B cell (primary cell): Measurements from ENCODE around the gene B4GALNT3. TPM values are rescaled to one million over a fixed set of nuclear protein-coding genes. Genes with fewer than 3 reads are reported as not detected.
A peak's percentile ranks its signal among the peaks of the same experiment; 100 is the strongest.

Experiments used
- ATAC-seq: fragments of 200-7000 bp; cut with Tn5 transposase; one replicate; pipeline ENCODE4 v1.10.0; 2021; ENCODE audit warnings: low read depth, mild to moderate bottlenecking, moderate number of reproducible peaks, moderate library complexity
- CTCF ChIA-PET: fragments of 350-600 bp; sonication (Branson Sonifier 250); formaldehyde crosslinking; loops from one replicate; lab custom pipeline; 2021; ENCODE audit warnings: antibody characterized with exemption, inconsistent platforms; lab: Charles Lee
- POLR2A ChIA-PET: fragments of 350-600 bp; sonication (Branson Sonifier 250); formaldehyde crosslinking; loops from one replicate; lab custom pipeline; 2021; ENCODE audit warnings: antibody characterized with exemption; lab: Charles Lee
- DNase-seq: peaks from one replicate; pipeline ENCODE4 v3.0.0; 2013
- H2AFZ ChIP-seq: 2 replicates; pipeline ENCODE4 v1.6.1; 2012; ENCODE audit warnings: mild to moderate bottlenecking, low read depth, low read length; ENCODE audit not compliant: insufficient read depth, poor library complexity, severe bottlenecking
- H3K27ac ChIP-seq, 2 donors: 1 replicate in 1 of 2; 2 replicates in 1 of 2; pipeline ENCODE4 v1.5.1; 2012 to 2013; ENCODE audit warnings: low read length in 2 of 2, mild to moderate bottlenecking in 2 of 2, moderate library complexity in 1 of 2
- H3K27me3 ChIP-seq, 4 experiments: fragments of 200-600 bp in 1 of 4; sonication (generic) in 1 of 4; replicated peaks in 1 of 4; 1 replicate in 2 of 4; 2 replicates in 2 of 4; pipeline versions ENCODE4 v1.6.1 to v1.7.0; 2013 to 2016; ENCODE audit warnings: low read length in 3 of 4, mild to moderate bottlenecking in 2 of 4, mixed read lengths in 1 of 4, moderate library complexity in 1 of 4; ENCODE audit not compliant: insufficient read depth in 4 of 4, control insufficient read depth in 3 of 4; ENCODE audit errors: control extremely low read depth in 1 of 4
- H3K36me3 ChIP-seq, 2 experiments: replicated peaks in 1 of 2; 1 replicate in 1 of 2; 2 replicates in 1 of 2; pipeline versions ENCODE4 v1.6.1 to v1.7.1; 2013; ENCODE audit warnings: low read length in 1 of 2; ENCODE audit not compliant: insufficient read depth in 2 of 2, control insufficient read depth in 1 of 2; ENCODE audit errors: control extremely low read depth in 1 of 2, extremely low read depth in 1 of 2
- H3K4me1 ChIP-seq, 2 donors: fragments of 200-600 bp in 1 of 2; sonication (generic) in 1 of 2; 1 replicate in 1 of 2; 2 replicates in 1 of 2; pipeline versions ENCODE4 v1.5.1 to v1.6.1; 2013 to 2017; ENCODE audit warnings: low read length in 2 of 2; ENCODE audit not compliant: control insufficient read depth in 2 of 2, insufficient read depth in 2 of 2
- H3K4me2 ChIP-seq: replicated peaks from 2 replicates; pipeline ENCODE3; 2012; ENCODE audit warnings: mild to moderate bottlenecking, low read depth, low read length; ENCODE audit not compliant: poor library complexity, severe bottlenecking
- H3K4me3 ChIP-seq, 5 experiments: fragments of 200-600 bp in 1 of 5; sonication (generic) in 1 of 5; 1 replicate in 3 of 5; 2 replicates in 2 of 5; pipeline versions ENCODE4 v1.5.1 to v1.7.0; 2011 to 2016; ENCODE audit warnings: low read length in 4 of 5, mild to moderate bottlenecking in 4 of 5, low read depth in 2 of 5, control low read depth in 1 of 5, moderate library complexity in 1 of 5; ENCODE audit not compliant: insufficient read depth in 1 of 5; ENCODE audit errors: control extremely low read depth in 1 of 5, extremely low read depth in 1 of 5
- H3K79me2 ChIP-seq: fragments of 200-600 bp; sonication (generic); one replicate; pipeline ENCODE4 v1.6.0; 2016; ENCODE audit warnings: low read length; ENCODE audit not compliant: control insufficient read depth, insufficient read depth
- H3K9ac ChIP-seq: fragments of 200-600 bp; sonication (generic); 2 replicates; pipeline ENCODE4 v1.6.1; 2017; ENCODE audit warnings: mild to moderate bottlenecking, low read length, moderate library complexity
- H3K9me3 ChIP-seq, 3 donors: one replicate each; pipeline versions ENCODE4 v1.6.1 to v1.7.1; 2013; ENCODE audit warnings: low read length in 2 of 3; ENCODE audit not compliant: control insufficient read depth in 2 of 3, insufficient read depth in 1 of 3; ENCODE audit errors: control extremely low read depth in 1 of 3
- H4K20me1 ChIP-seq: 2 replicates; pipeline ENCODE4 v1.6.0; 2012; ENCODE audit warnings: mild to moderate bottlenecking, low read length; ENCODE audit not compliant: insufficient read depth, control insufficient read depth, poor library complexity, severe bottlenecking
- H3K27ac Mint-ChIP-seq: one replicate; pipeline ENCODE4 v1.8.0; 2021; ENCODE audit warnings: mixed read lengths
- H3K27me3 Mint-ChIP-seq: one replicate; pipeline ENCODE4 v1.8.0; 2021; ENCODE audit warnings: mixed read lengths
- H3K4me1 Mint-ChIP-seq: one replicate; pipeline ENCODE4 v1.8.0; 2021; ENCODE audit warnings: mixed read lengths
- H3K4me3 Mint-ChIP-seq: one replicate; pipeline ENCODE4 v1.8.0; 2021; ENCODE audit warnings: mixed read lengths
- H3K9me3 Mint-ChIP-seq: one replicate; pipeline ENCODE4 v1.8.0; 2022; ENCODE audit warnings: mixed read lengths; ENCODE audit not compliant: insufficient read depth
- EZH2 ChIP-seq: IDR thresholded peaks from 2 replicates; pipeline ENCODE4 v1.6.1; 2012; ENCODE audit warnings: borderline replicate concordance, low read depth, mild to moderate bottlenecking, moderate library complexity, low read length; ENCODE audit not compliant: insufficient read depth, poor library complexity, severe bottlenecking
- WGBS: methylation state at CpG from one replicate; pipeline ENCODE4 v1.1.5; 2013; ENCODE audit warnings: missing lambda C conversion rate; ENCODE audit not compliant: insufficient coverage; 5-methylcytosine and 5-hydroxymethylcytosine counted together
- intact Hi-C: fragments of 100-400 bp; cut with micrococcal nuclease; formaldehyde crosslinking; loops from one replicate; pipeline ENCODE4 v1.10.0; 2022
- polyA plus RNA-seq: library from polyadenylated mRNA; depleted of rRNA; stranded (reverse); fragments of >200 nt; gene quantifications from 2 replicates; pipeline ENCODE4 v1.2.3, GENCODE V29; 2012
- total RNA-seq, 2 donors: library from RNA; stranded (reverse); fragments of 120-200 nt in 1 of 2; gene quantifications; 1 replicate in 1 of 2; 2 replicates in 1 of 2; pipeline versions ENCODE4 v1.2.3 to v1.2.4, GENCODE V29; 2013 to 2022
- TF ChIP-seq, protein P1 (sequence below): fragments of 200-600 bp; IDR thresholded peaks from one replicate; pipeline ENCODE4 v1.8.0; 2022; ENCODE audit warnings: antibody characterized with exemption, mild to moderate bottlenecking

The B4GALNT3 gene
- total and polyA plus RNA-seq, 2 donors (not counting 1 experiment from before 2014, with no cell fraction given) = 0.25 TPM; not detected in 1

DNA sequence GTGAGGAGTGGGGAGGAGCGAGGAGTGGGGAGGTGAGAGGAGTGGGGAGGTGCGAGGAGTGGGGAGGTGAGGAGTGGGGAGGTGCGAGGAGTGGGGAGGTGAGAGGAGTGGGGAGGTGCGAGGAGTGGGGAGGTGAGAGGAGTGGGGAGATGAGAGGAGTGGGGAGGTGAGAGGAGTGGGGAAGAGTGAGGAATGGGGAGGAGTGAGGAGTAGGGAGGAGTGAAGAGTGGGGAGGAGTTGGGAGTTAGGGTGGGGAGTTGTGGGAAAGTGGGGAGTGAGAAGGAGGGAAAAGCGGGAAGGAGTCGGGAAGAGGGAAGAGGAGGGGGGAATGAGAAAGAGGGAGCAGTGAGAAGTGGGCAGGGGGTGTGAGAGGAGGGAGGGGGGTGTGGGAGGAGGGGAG lies 86.1 kb downstream of the B4GALNT3 start:
- no peaks in the 10 kb centered on the region for H3K36me3 ChIP-seq
- peaks cover 28% of the 10 kb centered on the region for H3K27me3 Mint-ChIP-seq
- H3K4me3 ChIP-seq = no peak overlapping the region
- ATAC-seq = no peak
- H3K9me3 ChIP-seq = peaks cover 0 to 7% (median 0%) of the 10 kb centered on the region in 3 donors
- intact Hi-C loops = no loop called here
- no peaks in the 10 kb centered on the region for H3K9me3 Mint-ChIP-seq
- H3K27ac Mint-ChIP-seq = no peak overlapping the region
- peaks cover 8 to 10% of the 10 kb centered on the region in 2 donors for H3K4me1 ChIP-seq
- peaks cover 3% of the 10 kb centered on the region for H3K4me1 Mint-ChIP-seq
- H3K27me3 ChIP-seq = peaks cover 0 to 34% (median 3%) of the 10 kb centered on the region in 4 experiments
- H3K9ac ChIP-seq = no peak overlapping the region
- H4K20me1 ChIP-seq = no peaks in the 10 kb centered on the region
- H3K4me3 Mint-ChIP-seq = no peak overlapping the region
- ChIA-PET CTCF (no interaction called here), POLR2A (no interaction called here)
- no peak overlapping the region for H2AFZ ChIP-seq
- no peak for DNase-seq
- TF ChIP-seq EZH2 = no peak
- TF ChIP-seq, protein P1, sequence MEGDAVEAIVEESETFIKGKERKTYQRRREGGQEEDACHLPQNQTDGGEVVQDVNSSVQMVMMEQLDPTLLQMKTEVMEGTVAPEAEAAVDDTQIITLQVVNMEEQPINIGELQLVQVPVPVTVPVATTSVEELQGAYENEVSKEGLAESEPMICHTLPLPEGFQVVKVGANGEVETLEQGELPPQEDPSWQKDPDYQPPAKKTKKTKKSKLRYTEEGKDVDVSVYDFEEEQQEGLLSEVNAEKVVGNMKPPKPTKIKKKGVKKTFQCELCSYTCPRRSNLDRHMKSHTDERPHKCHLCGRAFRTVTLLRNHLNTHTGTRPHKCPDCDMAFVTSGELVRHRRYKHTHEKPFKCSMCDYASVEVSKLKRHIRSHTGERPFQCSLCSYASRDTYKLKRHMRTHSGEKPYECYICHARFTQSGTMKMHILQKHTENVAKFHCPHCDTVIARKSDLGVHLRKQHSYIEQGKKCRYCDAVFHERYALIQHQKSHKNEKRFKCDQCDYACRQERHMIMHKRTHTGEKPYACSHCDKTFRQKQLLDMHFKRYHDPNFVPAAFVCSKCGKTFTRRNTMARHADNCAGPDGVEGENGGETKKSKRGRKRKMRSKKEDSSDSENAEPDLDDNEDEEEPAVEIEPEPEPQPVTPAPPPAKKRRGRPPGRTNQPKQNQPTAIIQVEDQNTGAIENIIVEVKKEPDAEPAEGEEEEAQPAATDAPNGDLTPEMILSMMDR = no peak
- no peak overlapping the region for H3K27ac ChIP-seq
- H3K79me2 ChIP-seq = no peaks in the 10 kb centered on the region
- 94% methylated on average over 3 of the region's 6 CpGs for WGBS
- no peak overlapping the region for H3K4me2 ChIP-seq

DNA sequence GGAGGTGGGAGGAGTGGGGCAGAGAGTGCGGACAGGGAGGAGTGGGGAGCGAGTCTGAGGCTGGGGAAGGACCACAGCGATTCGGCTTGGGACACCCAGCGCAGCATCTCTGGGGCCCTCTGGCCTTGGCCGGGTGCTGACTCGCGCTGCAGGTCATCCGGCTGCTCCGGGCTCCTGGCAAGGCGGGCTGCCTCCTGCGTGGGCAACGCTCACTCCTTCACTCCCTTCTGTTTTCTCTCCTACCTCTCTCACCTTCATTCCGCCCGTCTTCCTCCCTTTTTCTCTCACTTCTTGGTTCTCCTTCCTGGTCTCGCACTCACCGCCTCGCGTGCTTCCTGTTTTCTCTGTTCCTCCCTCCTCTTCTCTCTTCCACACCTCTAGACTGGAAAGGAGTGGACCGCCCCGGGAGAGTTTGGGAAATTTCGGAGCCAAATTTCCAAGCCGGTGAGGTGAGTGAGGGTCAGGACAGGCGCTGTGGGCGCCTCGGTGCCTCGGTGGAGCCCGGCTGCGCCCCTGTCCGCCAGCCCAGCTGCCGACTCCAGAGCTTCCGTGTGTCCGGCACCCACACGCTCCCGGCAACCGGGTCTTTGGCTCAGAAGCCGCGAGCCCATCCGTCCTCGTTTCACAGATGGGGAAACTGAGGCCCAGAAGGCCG lies 86.7 kb downstream of the B4GALNT3 start:
- no peak for ATAC-seq
- Histone ChIP-seq H3K27me3 (peaks cover 0 to 34% (median 3%) of the 10 kb centered on the region in 4 experiments), H3K4me1 (peaks cover 8 to 10% of the 10 kb centered on the region in 2 donors), H3K36me3 (no peaks in the 10 kb centered on the region), H2AFZ (peak overlapping the region; percentile 54), H3K9me3 (peaks cover 0 to 7% (median 0%) of the 10 kb centered on the region in 3 donors), H3K4me3 (no peak overlapping the region), H3K9ac (no peak overlapping the region), H3K27ac (no peak overlapping the region), H3K79me2 (no peaks in the 10 kb centered on the region), H3K4me2 (peak overlapping the region; percentile 44), H4K20me1 (no peaks in the 10 kb centered on the region)
- TF ChIP-seq, protein P1 = no peak
- TF ChIP-seq EZH2 = no peak
- no peak for DNase-seq
- H3K27me3 Mint-ChIP-seq = peaks cover 30% of the 10 kb centered on the region
- intact Hi-C loops = no loop called here
- peaks cover 3% of the 10 kb centered on the region for H3K4me1 Mint-ChIP-seq
- no peak overlapping the region for H3K27ac Mint-ChIP-seq
- 70% methylated on average over 41 of the region's 41 CpGs for WGBS
- no peak overlapping the region for H3K4me3 Mint-ChIP-seq
- CTCF ChIA-PET = interaction anchor here (0.7 kb wide), 1 partner anchor 104 kb away, joined by 3 read pairs; no protein-coding TSS in a partner anchor
- H3K9me3 Mint-ChIP-seq = no peaks in the 10 kb centered on the region
- POLR2A ChIA-PET = no interaction called here
